H1 (cell line): Measurements from ENCODE around the gene FUT6. TPM values are rescaled to one million over a fixed set of nuclear protein-coding genes. Genes with fewer than 3 reads are reported as not detected.

Experiments used
- CHD7 ChIP-seq: fragments of 300-600 bp; sonication (generic); IDR thresholded peaks from 2 replicates; pipeline ENCODE4 v1.7.1; 2012; ENCODE audit warnings: low read length, moderate library complexity, mild to moderate bottlenecking, inconsistent platforms; ENCODE audit not compliant: insufficient replicate concordance
- GTF2F1 ChIP-seq: IDR thresholded peaks from 2 replicates; pipeline ENCODE4 v1.6.1; 2012; ENCODE audit warnings: low read depth, low read length, improper control_type of control experiment, borderline replicate concordance
- JUN ChIP-seq: IDR thresholded peaks from 2 replicates; pipeline ENCODE4 v1.6.1; 2011; ENCODE audit warnings: low read depth, mild to moderate bottlenecking, improper control_type of control experiment, low read length
- JUND ChIP-seq: IDR thresholded peaks from 2 replicates; pipeline ENCODE4 v1.6.1; 2011; ENCODE audit warnings: mild to moderate bottlenecking, improper control_type of control experiment, low read length
- PHF8 ChIP-seq: fragments of 200-600 bp; sonication (generic); conservative IDR thresholded peaks from 2 replicates; pipeline ENCODE4 v1.7.1; 2012; ENCODE audit warnings: low read depth, mild to moderate bottlenecking, inconsistent platforms, low read length, moderate library complexity
- RNF2 ChIP-seq: fragments of 200-900, 300-1000 bp; sonication (generic); IDR thresholded peaks from 2 replicates; pipeline ENCODE4 v1.7.1; 2016; ENCODE audit warnings: borderline replicate concordance, low read depth, mild to moderate bottlenecking, antibody characterized with exemption, low read length; ENCODE audit not compliant: poor library complexity, severe bottlenecking; ENCODE audit errors: missing control alignments
- TEAD4 ChIP-seq: IDR thresholded peaks from 2 replicates; pipeline ENCODE4 v1.6.1; 2012; ENCODE audit warnings: low read depth, low read length, inconsistent platforms, mixed read lengths
- polyA plus RNA-seq, 7 experiments: library from polyadenylated mRNA; depleted of rRNA in 3 of 7; stranded (reverse) in 5 of 7; unstranded in 2 of 7; fragments of >200 nt in 5 of 7; fragments of 200-250 nt in 2 of 7; gene quantifications; 1 replicate in 5 of 7; 2 replicates in 1 of 7; 4 replicates in 1 of 7; pipeline versions ENCODE4 v1.2.1 to v1.2.3, GENCODE V29; 2011 to 2013; ENCODE audit warnings: missing spikeins in 2 of 7, mixed read lengths in 2 of 7
- total RNA-seq: library from RNA; stranded (reverse); fragmentation: NEBNext Ultra II Directional; extraction: Animal tissue kit (Norgen Biotek cat#: 25700); gene quantifications from 2 replicates; pipeline ENCODE4 v1.2.1, GENCODE V29; 2021

FUT6 gene
- total and polyA plus RNA-seq, 2 of the 8 experiments (the other 6 are each of a cell fraction or from before 2014, with no cell fraction given) = not detected

GRCh38 chr19:5877427-5877826 lies 37.9 kb upstream of the FUT6 start (continued):
- TF ChIP-seq RNF2 (no peak), JUN (no peak), JUND (no peak), PHF8 (no peak), TEAD4 (no peak), CHD7 (no peak), GTF2F1 (no peak)
